HCT116 (cell line): ENCODE measurements around the gene CBFA2T2. TPM values are rescaled to one million over a fixed set of nuclear protein-coding genes. Genes with fewer than 3 reads are reported as not detected.

ENCODE experiments used
- ATAC-seq: fragments of 200-7000 bp; cut with Tn5 transposase; 2 replicates; pipeline ENCODE4 v1.9.1; 2020; ENCODE audit warnings: mild to moderate bottlenecking, moderate library complexity
- BruUV-seq: library from RNA; stranded (reverse); fragments of 400-500 nt; replicated peaks from 2 replicates; lab custom pipeline; 2021; lab: Mats Ljungman, UMichigan
- CTCF ChIA-PET: fragments of 300-600 bp; sonication (Branson Sonifier 250); formaldehyde crosslinking; loops from one replicate; lab custom pipeline; 2021; ENCODE audit warnings: antibody characterized with exemption; lab: Charles Lee
- POLR2A ChIA-PET: fragments of 300-600, 350-600 bp; sonication (Branson Sonifier 250); formaldehyde crosslinking; loops from one replicate; lab custom pipeline; 2021; ENCODE audit warnings: antibody characterized with exemption; lab: Charles Lee
- RAD21 ChIA-PET, 2 experiments: fragments of 300-600 bp; sonication (Branson Sonifier 250); formaldehyde crosslinking; loops; one replicate each; lab custom pipeline; 2023; ENCODE audit warnings: low total read pairs in 2 of 2; ENCODE audit not compliant: uncharacterized antibody in 2 of 2, unreplicated experiment in 2 of 2, low non-redundant PET in 1 of 2; lab: Charles Lee
- DNase-seq: peaks from one replicate; pipeline ENCODE4 v3.0.0-alpha.2; 2010; ENCODE audit warnings: low read depth, low spot score
- H2AFZ ChIP-seq: fragments of 200-600 bp; shearing (Covaris generic), sonication (generic); 2 replicates; pipeline ENCODE4 v1.6.1; 2017; ENCODE audit warnings: low read depth, mixed run types, mixed read lengths, antibody characterized with exemption, low read length; ENCODE audit not compliant: poor library complexity, severe bottlenecking
- H3K27ac ChIP-seq: 2 replicates; pipeline ENCODE4 v1.5.1; 2012; ENCODE audit warnings: low read depth, low read length
- H3K27me3 ChIP-seq: fragments of 200-600 bp; sonication (generic); 2 replicates; pipeline ENCODE4 v1.6.1; 2016; ENCODE audit warnings: mixed run types, low read length, mixed read lengths; ENCODE audit not compliant: insufficient read depth
- H3K36me3 ChIP-seq, 2 experiments: fragments of 200-500 bp in 1 of 2; fragments of 200-600 bp in 1 of 2; sonication (Bioruptor generic) in 1 of 2; sonication (generic) in 1 of 2; 2 replicates each; pipeline versions ENCODE4 v1.5.1 to v1.6.1; 2014 to 2016; ENCODE audit warnings: low read length in 2 of 2, inconsistent platforms in 1 of 2, mixed read lengths in 1 of 2, mixed run types in 1 of 2; ENCODE audit not compliant: insufficient read depth in 2 of 2, control insufficient read depth in 1 of 2
- H3K4me1 ChIP-seq, 2 experiments: fragments of 200-600 bp in 1 of 2; sonication (generic) in 1 of 2; 2 replicates each; pipeline versions ENCODE4 v1.5.1 to v1.6.1; 2012 to 2017; ENCODE audit warnings: low read length in 2 of 2, inconsistent platforms in 1 of 2, mild to moderate bottlenecking in 1 of 2, mixed read lengths in 1 of 2, mixed run types in 1 of 2, moderate library complexity in 1 of 2; ENCODE audit not compliant: insufficient read depth in 2 of 2, control insufficient read depth in 1 of 2
- H3K4me2 ChIP-seq: fragments of 200-600 bp; sonication (generic); 2 replicates; pipeline ENCODE4 v1.6.1; 2017; ENCODE audit warnings: mixed run types, low read length, mixed read lengths
- H3K4me3 ChIP-seq, 2 experiments: fragments of 200-600 bp in 1 of 2; sonication (generic) in 1 of 2; replicated peaks in 1 of 2; 2 replicates each; pipeline ENCODE4 v1.5.1; 2011 to 2016; ENCODE audit warnings: low read length in 2 of 2, control low read depth in 1 of 2, low read depth in 1 of 2, mild to moderate bottlenecking in 1 of 2, mixed read lengths in 1 of 2, mixed run types in 1 of 2
- H3K79me2 ChIP-seq: fragments of 200-600 bp; sonication (generic); 2 replicates; pipeline ENCODE4 v1.6.1; 2017; ENCODE audit warnings: mild to moderate bottlenecking, mixed run types, low read length, moderate library complexity, mixed read lengths; ENCODE audit not compliant: insufficient read depth
- H3K9ac ChIP-seq: fragments of 200-600 bp; sonication (generic); 2 replicates; pipeline ENCODE4 v1.6.1; 2016; ENCODE audit warnings: low read length, mixed read lengths
- H3K9me2 ChIP-seq: fragments of 200-600 bp; sonication (generic), shearing (Covaris generic); 2 replicates; pipeline ENCODE4 v1.6.1; 2017; ENCODE audit warnings: mixed run types, mild to moderate bottlenecking, moderate library complexity; ENCODE audit not compliant: insufficient read depth
- H3K9me3 ChIP-seq, 2 experiments: fragments of 200-500 bp in 1 of 2; fragments of 200-600 bp in 1 of 2; sonication (Bioruptor generic) in 1 of 2; sonication (generic) in 1 of 2; 2 replicates each; pipeline ENCODE4 v1.6.1; 2014 to 2017; ENCODE audit warnings: low read length in 2 of 2, mixed read lengths in 2 of 2, inconsistent platforms in 1 of 2, low read depth in 1 of 2, mild to moderate bottlenecking in 1 of 2, mixed run types in 1 of 2, moderate library complexity in 1 of 2; ENCODE audit not compliant: control insufficient read depth in 1 of 2, insufficient read depth in 1 of 2
- H4K20me1 ChIP-seq: fragments of 200-600 bp; sonication (generic), shearing (Covaris generic); 2 replicates; pipeline ENCODE4 v1.6.1; 2017; ENCODE audit warnings: mixed run types, mild to moderate bottlenecking, moderate library complexity; ENCODE audit not compliant: insufficient read depth
- POLR2A ChIP-seq: IDR thresholded peaks from 2 replicates; pipeline ENCODE4 v1.7.0; 2011; ENCODE audit warnings: borderline replicate concordance; ENCODE audit not compliant: insufficient read depth, insufficient read length; ENCODE audit errors: extremely low read depth
- POLR2AphosphoS5 ChIP-seq: IDR thresholded peaks from 2 replicates; pipeline ENCODE4 v1.6.1; 2011; ENCODE audit warnings: mild to moderate bottlenecking, low read depth, low read length, moderate library complexity
- RAD21 ChIP-seq: IDR thresholded peaks from 2 replicates; pipeline ENCODE4 v1.6.1; 2012; ENCODE audit warnings: low read depth, mild to moderate bottlenecking
- SIN3A ChIP-seq: IDR thresholded peaks from 2 replicates; pipeline ENCODE4 v1.6.1; 2012; ENCODE audit warnings: low read depth
- SP1 ChIP-seq: IDR thresholded peaks from 2 replicates; pipeline ENCODE4 v1.6.1; 2012; ENCODE audit warnings: low read depth
- TCF7L2 ChIP-seq: IDR thresholded peaks from 2 replicates; pipeline ENCODE4 v1.7.0; 2011; ENCODE audit warnings: borderline replicate concordance, inconsistent platforms; ENCODE audit not compliant: insufficient read depth, insufficient read length; ENCODE audit errors: extremely low read depth
- YY1 ChIP-seq: IDR thresholded peaks from 2 replicates; pipeline ENCODE4 v1.6.1; 2011; ENCODE audit warnings: low read length, low read depth, moderate library complexity, mild to moderate bottlenecking; ENCODE audit not compliant: insufficient replicate concordance; ENCODE audit errors: extremely low read depth
- ZFX ChIP-seq: fragments of 450-650 bp; IDR thresholded peaks from 2 replicates; pipeline ENCODE4 v1.6.1; 2017
- intact Hi-C: fragments of 100-400 bp; cut with micrococcal nuclease; formaldehyde crosslinking; loops from 2 replicates; pipeline ENCODE4 v1.10.0; 2022
- total RNA-seq: library from RNA; stranded (reverse); gene quantifications from one replicate; pipeline ENCODE4 v1.2.1, GENCODE V29; 2021; ENCODE audit not compliant: unreplicated experiment
- TF ChIP-seq, protein P1 (sequence below): IDR thresholded peaks from 2 replicates; pipeline ENCODE4 v1.6.1; 2012
- TF ChIP-seq, protein P2 (sequence below): IDR thresholded peaks from 2 replicates; pipeline ENCODE4 v1.6.1; 2012; ENCODE audit warnings: low read depth
- TF ChIP-seq, protein P3 (sequence below): IDR thresholded peaks from 2 replicates; pipeline ENCODE4 v1.6.1; 2011; ENCODE audit warnings: mild to moderate bottlenecking, low read length, moderate library complexity; ENCODE audit not compliant: insufficient replicate concordance; ENCODE audit errors: extremely low read depth

CBFA2T2 gene
- total RNA-seq, 1 experiment from 2014 or later, result 8.0 TPM

DNA sequence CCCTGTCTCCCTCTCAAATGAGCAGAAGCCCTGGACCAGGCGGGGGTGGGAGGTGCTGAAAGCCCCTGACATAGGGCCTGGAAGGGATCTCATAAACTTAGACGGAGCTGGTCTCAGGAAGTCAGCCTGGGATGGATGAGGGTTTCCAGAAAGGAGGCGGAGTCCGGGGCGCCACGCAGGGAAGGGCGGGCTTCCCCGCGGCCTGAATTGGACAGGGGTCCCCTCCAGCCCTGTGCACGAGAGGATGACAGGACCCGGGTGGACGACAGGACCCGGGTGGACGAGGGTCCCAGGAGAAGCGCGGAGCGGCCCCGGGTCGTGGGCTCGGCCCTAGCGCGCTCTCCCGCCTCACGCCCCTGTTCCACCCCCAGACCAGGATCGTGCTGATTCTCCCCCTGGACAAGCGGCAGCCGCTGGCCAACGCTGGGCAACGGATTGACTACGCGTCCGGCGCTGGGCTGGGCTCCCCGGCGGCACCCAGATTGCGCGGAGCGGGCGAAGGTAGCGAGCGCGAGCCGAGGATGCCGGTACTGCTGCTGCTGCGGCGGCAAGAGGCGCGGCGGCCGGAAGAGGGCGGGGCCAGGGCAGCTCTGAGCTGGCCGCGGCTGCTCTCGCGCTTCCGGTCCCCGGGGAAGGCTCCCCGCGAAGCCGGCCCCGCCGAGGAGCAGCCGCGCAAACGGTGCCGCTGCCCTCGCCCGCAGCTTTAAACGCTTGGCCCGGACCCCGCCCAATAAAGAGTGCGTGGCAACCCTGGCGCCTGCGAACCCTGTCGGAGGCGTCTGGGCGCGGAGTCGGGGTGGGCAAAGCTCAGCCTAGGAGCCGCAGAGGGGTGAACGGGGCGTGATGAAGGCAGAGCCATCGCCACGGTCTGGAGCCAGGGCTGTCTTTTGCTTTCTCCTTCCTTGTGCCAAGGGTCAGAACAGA, 173.5 kb downstream of the CBFA2T2 start:
- H4K20me1 ChIP-seq, result no peaks in the 10 kb centered on the region
- ChIA-PET CTCF (interaction anchor here (1.5 to 3.0 kb wide), 4 partner anchors 10 to 219 kb away, joined by 3 to 13 read pairs (median 4); no protein-coding TSS in a partner anchor), RAD21 (no interaction called here), POLR2A (interaction anchor here (1.4 to 2.3 kb wide), 2 partner anchors 10 to 163 kb away, joined by 3 to 6 read pairs; no protein-coding TSS in a partner anchor)
- BruUV-seq, result TSS peak; percentile 36
- ATAC-seq (peak; percentile 85), DNase-seq (no peak)
- H3K9ac ChIP-seq, result peak overlapping the region; percentile 80
- H3K36me3 ChIP-seq, result peaks cover 0 to 1% of the 10 kb centered on the region in 2 experiments; a peak in 1 of 4 replicates
- peak overlapping the region; percentile 97 for H3K4me2 ChIP-seq
- intact Hi-C loops, result no loop called here
- H3K9me3 ChIP-seq, result no peaks in the 10 kb centered on the region
- peak overlapping the region; percentile 80 for H3K27ac ChIP-seq
- peak overlapping the region; percentile 76 to 90 for H3K4me3 ChIP-seq
- TF ChIP-seq, protein P1, sequence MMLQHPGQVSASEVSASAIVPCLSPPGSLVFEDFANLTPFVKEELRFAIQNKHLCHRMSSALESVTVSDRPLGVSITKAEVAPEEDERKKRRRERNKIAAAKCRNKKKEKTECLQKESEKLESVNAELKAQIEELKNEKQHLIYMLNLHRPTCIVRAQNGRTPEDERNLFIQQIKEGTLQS, result no peak
- 0 out of 2 replicates have a peak, but pooled peaks have one; percentile 76 for TF ChIP-seq SIN3A
- no peak for TF ChIP-seq RAD21
- peak; percentile 58; the same call in 1 of the 2 replicates for TF ChIP-seq ZFX
- TF ChIP-seq POLR2AphosphoS5, result peak; percentile 84
- peak; percentile 32 for TF ChIP-seq YY1
- TF ChIP-seq, protein P2, sequence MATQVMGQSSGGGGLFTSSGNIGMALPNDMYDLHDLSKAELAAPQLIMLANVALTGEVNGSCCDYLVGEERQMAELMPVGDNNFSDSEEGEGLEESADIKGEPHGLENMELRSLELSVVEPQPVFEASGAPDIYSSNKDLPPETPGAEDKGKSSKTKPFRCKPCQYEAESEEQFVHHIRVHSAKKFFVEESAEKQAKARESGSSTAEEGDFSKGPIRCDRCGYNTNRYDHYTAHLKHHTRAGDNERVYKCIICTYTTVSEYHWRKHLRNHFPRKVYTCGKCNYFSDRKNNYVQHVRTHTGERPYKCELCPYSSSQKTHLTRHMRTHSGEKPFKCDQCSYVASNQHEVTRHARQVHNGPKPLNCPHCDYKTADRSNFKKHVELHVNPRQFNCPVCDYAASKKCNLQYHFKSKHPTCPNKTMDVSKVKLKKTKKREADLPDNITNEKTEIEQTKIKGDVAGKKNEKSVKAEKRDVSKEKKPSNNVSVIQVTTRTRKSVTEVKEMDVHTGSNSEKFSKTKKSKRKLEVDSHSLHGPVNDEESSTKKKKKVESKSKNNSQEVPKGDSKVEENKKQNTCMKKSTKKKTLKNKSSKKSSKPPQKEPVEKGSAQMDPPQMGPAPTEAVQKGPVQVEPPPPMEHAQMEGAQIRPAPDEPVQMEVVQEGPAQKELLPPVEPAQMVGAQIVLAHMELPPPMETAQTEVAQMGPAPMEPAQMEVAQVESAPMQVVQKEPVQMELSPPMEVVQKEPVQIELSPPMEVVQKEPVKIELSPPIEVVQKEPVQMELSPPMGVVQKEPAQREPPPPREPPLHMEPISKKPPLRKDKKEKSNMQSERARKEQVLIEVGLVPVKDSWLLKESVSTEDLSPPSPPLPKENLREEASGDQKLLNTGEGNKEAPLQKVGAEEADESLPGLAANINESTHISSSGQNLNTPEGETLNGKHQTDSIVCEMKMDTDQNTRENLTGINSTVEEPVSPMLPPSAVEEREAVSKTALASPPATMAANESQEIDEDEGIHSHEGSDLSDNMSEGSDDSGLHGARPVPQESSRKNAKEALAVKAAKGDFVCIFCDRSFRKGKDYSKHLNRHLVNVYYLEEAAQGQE, result no peak
- TF ChIP-seq, protein P3, sequence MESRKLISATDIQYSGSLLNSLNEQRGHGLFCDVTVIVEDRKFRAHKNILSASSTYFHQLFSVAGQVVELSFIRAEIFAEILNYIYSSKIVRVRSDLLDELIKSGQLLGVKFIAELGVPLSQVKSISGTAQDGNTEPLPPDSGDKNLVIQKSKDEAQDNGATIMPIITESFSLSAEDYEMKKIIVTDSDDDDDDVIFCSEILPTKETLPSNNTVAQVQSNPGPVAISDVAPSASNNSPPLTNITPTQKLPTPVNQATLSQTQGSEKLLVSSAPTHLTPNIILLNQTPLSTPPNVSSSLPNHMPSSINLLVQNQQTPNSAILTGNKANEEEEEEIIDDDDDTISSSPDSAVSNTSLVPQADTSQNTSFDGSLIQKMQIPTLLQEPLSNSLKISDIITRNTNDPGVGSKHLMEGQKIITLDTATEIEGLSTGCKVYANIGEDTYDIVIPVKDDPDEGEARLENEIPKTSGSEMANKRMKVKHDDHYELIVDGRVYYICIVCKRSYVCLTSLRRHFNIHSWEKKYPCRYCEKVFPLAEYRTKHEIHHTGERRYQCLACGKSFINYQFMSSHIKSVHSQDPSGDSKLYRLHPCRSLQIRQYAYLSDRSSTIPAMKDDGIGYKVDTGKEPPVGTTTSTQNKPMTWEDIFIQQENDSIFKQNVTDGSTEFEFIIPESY, result peak; percentile 13
- TF ChIP-seq POLR2A, result peak; percentile 72
- peak; percentile 85 for TF ChIP-seq TCF7L2
- no peak for TF ChIP-seq SP1
- no peaks in the 10 kb centered on the region for H3K9me2 ChIP-seq
- peaks cover 6% of the 10 kb centered on the region; the same call in 1 of the 2 replicates for H3K79me2 ChIP-seq
- no peak overlapping the region for H2AFZ ChIP-seq
- H3K4me1 ChIP-seq, result peaks cover 9 to 22% of the 10 kb centered on the region in 2 experiments
- H3K27me3 ChIP-seq, result no peaks in the 10 kb centered on the region
